GM12878 (cell line): Measurements from ENCODE around the gene VCAM1. TPM values are rescaled to one million over a fixed set of nuclear protein-coding genes. Genes with fewer than 3 reads are reported as not detected.

Experiments used
- ATAC-seq: fragments of 200-7000 bp; cut with Tn5 transposase; 3 replicates; pipeline ENCODE4 v1.9.1; 2020; ENCODE audit warnings: mild to moderate bottlenecking, moderate library complexity
- BruUV-seq: library from RNA; stranded (reverse); fragments of 400-500 nt; replicated peaks from 2 replicates; lab custom pipeline; 2021; lab: Mats Ljungman, UMichigan
- CTCF ChIA-PET: fragments of 300-600 bp; sonication (Branson Sonifier 250); formaldehyde crosslinking; extraction: SDS; loops from one replicate; lab custom pipeline; 2021; ENCODE audit warnings: inconsistent platforms; lab: Yijun Ruan, JAX
- POLR2A ChIA-PET: fragments of 350-600 bp; formaldehyde crosslinking; extraction: SDS; loops from one replicate; lab custom pipeline; 2021; ENCODE audit warnings: inconsistent platforms; lab: Charles Lee
- RAD21 ChIA-PET: fragments of 300-600 bp; sonication (Branson Sonifier 250); formaldehyde crosslinking; loops from one replicate; lab custom pipeline; 2023; ENCODE audit warnings: antibody characterized with exemption; ENCODE audit not compliant: unreplicated experiment; lab: Charles Lee
- SMC1A ChIA-PET: fragments of 300-600 bp; sonication (Branson Sonifier 250); formaldehyde crosslinking; loops from one replicate; lab custom pipeline; 2023; ENCODE audit not compliant: unreplicated experiment, uncharacterized antibody; lab: Charles Lee
- DNase-seq: peaks from one replicate; pipeline ENCODE4 v3.0.0-alpha.2; 2011; ENCODE audit warnings: low read depth, low spot score
- FAIRE-seq: peaks from 3 replicates; lab custom pipeline; 2011; peaks lifted over from hg19 to GRCh38; lab: Jason Lieb, UNC
- H2AFZ ChIP-seq: 2 replicates; pipeline ENCODE4 v1.6.0; 2011; ENCODE audit warnings: low read depth, low read length, control low read depth; ENCODE audit not compliant: control insufficient read depth
- H3K27ac ChIP-seq: 2 replicates; pipeline ENCODE4 v1.5.1; 2011; ENCODE audit warnings: control low read depth; ENCODE audit not compliant: control insufficient read depth, insufficient read depth
- H3K27me3 ChIP-seq, 2 experiments: replicated peaks in 1 of 2; 2 replicates each; pipeline versions ENCODE4 v1.6.0 to v1.6.1; 2011; ENCODE audit warnings: low read length in 1 of 2; ENCODE audit not compliant: control insufficient read depth in 2 of 2, insufficient read depth in 2 of 2
- H3K36me3 ChIP-seq, 2 experiments: 2 replicates each; pipeline ENCODE4 v1.5.1; 2011; ENCODE audit warnings: low read length in 1 of 2; ENCODE audit not compliant: control insufficient read depth in 2 of 2, insufficient read depth in 2 of 2
- H3K4me1 ChIP-seq: 2 replicates; pipeline ENCODE4 v1.6.1; 2011; ENCODE audit warnings: mild to moderate bottlenecking, low read length, moderate library complexity, mixed read lengths; ENCODE audit not compliant: control insufficient read depth, insufficient read depth
- H3K4me2 ChIP-seq: 2 replicates; pipeline ENCODE4 v1.6.0; 2011; ENCODE audit warnings: control low read depth; ENCODE audit not compliant: control insufficient read depth, insufficient read depth
- H3K4me3 ChIP-seq: fragments of 200-600 bp; sonication (generic); 2 replicates; pipeline ENCODE4 v1.5.1; 2016
- H3K79me2 ChIP-seq: 2 replicates; pipeline ENCODE4 v1.6.0; 2011; ENCODE audit warnings: low read length; ENCODE audit not compliant: control insufficient read depth, insufficient read depth
- H3K9ac ChIP-seq: 2 replicates; pipeline ENCODE4 v1.8.0; 2011; ENCODE audit warnings: low read length, control low read depth, mixed read lengths; ENCODE audit not compliant: control insufficient read depth, insufficient read depth
- H3K9me3 ChIP-seq: replicated peaks from 3 replicates; pipeline ENCODE4 v1.5.1; 2011; ENCODE audit warnings: mild to moderate bottlenecking, low read length; ENCODE audit not compliant: control insufficient read depth, insufficient read depth
- H4K20me1 ChIP-seq: 2 replicates; pipeline ENCODE4 v1.6.0; 2011; ENCODE audit not compliant: control insufficient read depth, insufficient read depth
- BHLHE40 ChIP-seq, 2 experiments: fragments of 450-650 bp in 1 of 2; IDR thresholded peaks; 2 replicates each; pipeline ENCODE4 v1.6.1; 2011 to 2017; ENCODE audit warnings: low read depth in 2 of 2, borderline replicate concordance in 1 of 2, improper control_type of control experiment in 1 of 2, low read length in 1 of 2, mild to moderate bottlenecking in 1 of 2
- CBX3 ChIP-seq: fragments of 200-600 bp; sonication (generic); IDR thresholded peaks from 2 replicates; pipeline ENCODE4 v1.6.1; 2016; ENCODE audit warnings: low read depth, borderline replicate concordance
- CHD1 ChIP-seq: IDR thresholded peaks from 2 replicates; pipeline ENCODE4 v1.6.1; 2012; ENCODE audit warnings: low read depth, low read length, improper control_type of control experiment
- CREM ChIP-seq: IDR thresholded peaks from 2 replicates; pipeline ENCODE4 v1.6.1; 2014; ENCODE audit warnings: antibody characterized with exemption, low read depth
- FOS ChIP-seq: IDR thresholded peaks from 3 replicates; pipeline ENCODE4 v1.6.1; 2011; ENCODE audit warnings: borderline replicate concordance; ENCODE audit not compliant: insufficient read length; ENCODE audit errors: extremely low read depth
- GABPA ChIP-seq: IDR thresholded peaks from 2 replicates; pipeline ENCODE4 v1.6.1; 2014; ENCODE audit warnings: antibody characterized with exemption, low read depth, mild to moderate bottlenecking, inconsistent platforms
- IKZF1 ChIP-seq: fragments of 450-650 bp; conservative IDR thresholded peaks from 2 replicates; pipeline ENCODE4 v1.6.1; 2017; ENCODE audit warnings: antibody characterized with exemption, mild to moderate bottlenecking
- MXI1 ChIP-seq: fragments of 150-350 bp; IDR thresholded peaks from 2 replicates; pipeline ENCODE4 v1.6.1; 2011; ENCODE audit warnings: low read depth, mild to moderate bottlenecking, inconsistent platforms, low read length, improper control_type of control experiment
- PAX5 ChIP-seq: IDR thresholded peaks from 2 replicates; pipeline ENCODE4 v1.6.1; 2011; ENCODE audit warnings: low read depth, low read length, borderline replicate concordance
- PML ChIP-seq: IDR thresholded peaks from 2 replicates; pipeline ENCODE4 v1.6.1; 2012; ENCODE audit warnings: low read length, inconsistent platforms
- SMARCA5 ChIP-seq: fragments of 450-650 bp; IDR thresholded peaks from 2 replicates; pipeline ENCODE4 v1.6.1; 2017; ENCODE audit warnings: mild to moderate bottlenecking
- SP1 ChIP-seq: IDR thresholded peaks from one replicate; pipeline ENCODE4 v1.6.1; 2011; ENCODE audit warnings: low read depth, low read length
- TAF1 ChIP-seq: IDR thresholded peaks from 2 replicates; pipeline ENCODE4 v1.6.1; 2011; ENCODE audit warnings: mild to moderate bottlenecking, low read depth, low read length, borderline replicate concordance
- TCF3 ChIP-seq: IDR thresholded peaks from 2 replicates; pipeline ENCODE4 v1.6.1; 2012; ENCODE audit warnings: low read depth, mild to moderate bottlenecking, low read length, borderline replicate concordance; ENCODE audit not compliant: insufficient read depth
- ZBED1 ChIP-seq: IDR thresholded peaks from 2 replicates; pipeline ENCODE4 v1.6.1; 2016; ENCODE audit warnings: borderline replicate concordance
- ZNF384 ChIP-seq: IDR thresholded peaks from 2 replicates; pipeline ENCODE4 v1.6.1; 2012; ENCODE audit warnings: low read depth, mild to moderate bottlenecking, low read length, improper control_type of control experiment, borderline replicate concordance
- ZSCAN29 ChIP-seq: fragments of 450-650 bp; IDR thresholded peaks from 2 replicates; pipeline ENCODE4 v1.6.1; 2017; ENCODE audit warnings: mild to moderate bottlenecking, moderate library complexity
- in situ Hi-C: fragments of 300-500 bp; cut with MboI; formaldehyde crosslinking; loops from 9 replicates; pipeline ENCODE4 v1.14.3; 2018; ENCODE audit warnings: mixed read lengths
- intact Hi-C: fragments of 100-400 bp; cut with micrococcal nuclease; formaldehyde crosslinking; loops from one replicate; pipeline ENCODE4 v1.14.2; 2022; ENCODE audit not compliant: unreplicated experiment
- polyA plus RNA-seq, 11 experiments: library from polyadenylated mRNA; depleted of rRNA in 4 of 11; unstranded in 6 of 11; stranded (reverse) in 5 of 11; fragments of >200 nt; fragmentation: Nextera tagmentation in 4 of 11; fragmentation: Illumina TruSeq in 1 of 11; extraction: Ambion mirVana in 4 of 11; extraction: Trizol in 1 of 11; gene quantifications; 1 replicate in 1 of 11; 2 replicates in 10 of 11; pipeline versions ENCODE4 v1.2.1 to v1.2.3, GENCODE V29; 2011 to 2016; ENCODE audit warnings: inconsistent platforms in 2 of 11, missing spikeins in 2 of 11, low read depth in 1 of 11
- total RNA-seq, 4 experiments: library from RNA; depleted of rRNA in 3 of 4; stranded (reverse); fragments of >200 nt in 3 of 4; fragmentation: Illumina TruSeq in 1 of 4; extraction: Trizol in 1 of 4; gene quantifications; 2 replicates each; pipeline versions ENCODE4 v1.2.1 to v1.2.3, GENCODE V29; 2013 to 2021
- TF ChIP-seq, protein P1 (sequence below): IDR thresholded peaks from 2 replicates; pipeline ENCODE4 v1.6.1; 2012; ENCODE audit warnings: low read depth, low read length, improper control_type of control experiment
- TF ChIP-seq, protein P2 (sequence below): fragments of 450-650 bp; formaldehyde crosslinking; IDR thresholded peaks from 2 replicates; pipeline ENCODE4 v1.4.0; 2022; ENCODE audit warnings: mild to moderate bottlenecking, moderate library complexity

The VCAM1 gene
- total and polyA plus RNA-seq, 10 of the 15 experiments (the other 5 are each of a cell fraction or from before 2014, with no cell fraction given): 5.0 to 13.6 (median 7.4) TPM

DNA sequence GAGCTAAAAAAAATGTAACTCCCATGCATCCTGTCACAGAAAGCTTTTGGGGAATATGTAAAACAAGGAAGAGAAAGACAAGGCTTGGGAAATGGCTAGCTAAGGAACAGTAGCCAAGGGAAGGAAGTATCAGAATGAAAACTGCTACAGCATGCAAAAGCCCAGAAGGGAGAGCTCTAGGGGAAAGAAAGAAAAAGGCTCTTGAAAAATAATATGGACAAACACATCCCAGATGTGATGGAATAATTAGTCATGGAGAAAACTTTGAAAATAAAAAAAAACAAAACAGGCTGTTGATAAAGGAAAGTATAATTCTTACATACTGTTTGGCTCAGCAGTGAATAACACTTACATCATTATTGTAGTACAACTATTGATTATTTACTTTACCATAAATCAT is 47.9 kb upstream of the VCAM1 start:
- no peak for TF ChIP-seq TAF1
- TF ChIP-seq, protein P1, sequence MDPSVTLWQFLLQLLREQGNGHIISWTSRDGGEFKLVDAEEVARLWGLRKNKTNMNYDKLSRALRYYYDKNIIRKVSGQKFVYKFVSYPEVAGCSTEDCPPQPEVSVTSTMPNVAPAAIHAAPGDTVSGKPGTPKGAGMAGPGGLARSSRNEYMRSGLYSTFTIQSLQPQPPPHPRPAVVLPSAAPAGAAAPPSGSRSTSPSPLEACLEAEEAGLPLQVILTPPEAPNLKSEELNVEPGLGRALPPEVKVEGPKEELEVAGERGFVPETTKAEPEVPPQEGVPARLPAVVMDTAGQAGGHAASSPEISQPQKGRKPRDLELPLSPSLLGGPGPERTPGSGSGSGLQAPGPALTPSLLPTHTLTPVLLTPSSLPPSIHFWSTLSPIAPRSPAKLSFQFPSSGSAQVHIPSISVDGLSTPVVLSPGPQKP: no peak
- no peak for TF ChIP-seq MXI1
- no peak for TF ChIP-seq CHD1
- TF ChIP-seq FOS: no peak
- no peak for TF ChIP-seq CREM
- no peak for TF ChIP-seq PML
- no peak for TF ChIP-seq ZNF384
- no peak for TF ChIP-seq PAX5
- TF ChIP-seq GABPA: no peak
- TF ChIP-seq BHLHE40 (IDR thresholded peaks at IDR 0.05; ENCODE audit: borderline replicate concordance in 1 of 2, low read depth in 2 of 2, low read length in 1 of 2): no peak
- TF ChIP-seq, protein P2, sequence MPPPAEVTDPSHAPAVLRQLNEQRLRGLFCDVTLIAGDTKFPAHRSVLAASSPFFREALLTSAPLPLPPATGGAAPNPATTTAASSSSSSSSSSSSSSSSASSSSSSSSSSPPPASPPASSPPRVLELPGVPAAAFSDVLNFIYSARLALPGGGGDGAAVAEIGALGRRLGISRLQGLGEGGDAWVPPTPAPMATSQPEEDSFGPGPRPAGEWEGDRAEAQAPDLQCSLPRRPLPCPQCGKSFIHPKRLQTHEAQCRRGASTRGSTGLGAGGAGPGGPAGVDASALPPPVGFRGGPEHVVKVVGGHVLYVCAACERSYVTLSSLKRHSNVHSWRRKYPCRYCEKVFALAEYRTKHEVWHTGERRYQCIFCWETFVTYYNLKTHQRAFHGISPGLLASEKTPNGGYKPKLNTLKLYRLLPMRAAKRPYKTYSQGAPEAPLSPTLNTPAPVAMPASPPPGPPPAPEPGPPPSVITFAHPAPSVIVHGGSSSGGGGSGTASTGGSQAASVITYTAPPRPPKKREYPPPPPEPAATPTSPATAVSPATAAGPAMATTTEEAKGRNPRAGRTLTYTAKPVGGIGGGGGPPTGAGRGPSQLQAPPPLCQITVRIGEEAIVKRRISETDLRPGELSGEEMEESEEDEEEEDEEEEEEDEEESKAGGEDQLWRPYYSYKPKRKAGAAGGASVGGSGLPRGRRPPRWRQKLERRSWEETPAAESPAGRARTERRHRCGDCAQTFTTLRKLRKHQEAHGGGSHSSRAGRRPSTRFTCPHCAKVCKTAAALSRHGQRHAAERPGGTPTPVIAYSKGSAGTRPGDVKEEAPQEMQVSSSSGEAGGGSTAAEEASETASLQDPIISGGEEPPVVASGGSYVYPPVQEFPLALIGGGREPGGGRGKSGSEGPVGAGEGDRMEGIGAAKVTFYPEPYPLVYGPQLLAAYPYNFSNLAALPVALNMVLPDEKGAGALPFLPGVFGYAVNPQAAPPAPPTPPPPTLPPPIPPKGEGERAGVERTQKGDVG (CRISPR knock-in tag): no peak
- TF ChIP-seq TCF3: no peak
- no peak for TF ChIP-seq CBX3
- no peak for TF ChIP-seq ZSCAN29
- TF ChIP-seq SMARCA5: no peak
- TF ChIP-seq IKZF1: no peak
- no peak for TF ChIP-seq SP1
- no peak for TF ChIP-seq ZBED1
- ATAC-seq: no peak
- Histone ChIP-seq H3K4me2 (no peak overlapping the region), H3K36me3 (no peaks in the 10 kb centered on the region), H3K79me2 (no peaks in the 10 kb centered on the region), H3K4me3 (no peak overlapping the region), H3K9ac (no peak overlapping the region), H3K4me1 (no peaks in the 10 kb centered on the region), H2AFZ (no peak overlapping the region), H3K27me3 (no peaks in the 10 kb centered on the region), H4K20me1 (no peaks in the 10 kb centered on the region), H3K27ac (no peak overlapping the region), H3K9me3 (no peaks in the 10 kb centered on the region)
- BruUV-seq: no TSS peak
- in situ Hi-C loops (no loop called here), intact Hi-C loops (no loop called here)
- DNase-seq: no peak
- FAIRE-seq: no peak
- POLR2A ChIA-PET: no interaction called here
- RAD21 ChIA-PET: no interaction called here
- CTCF ChIA-PET: no interaction called here
- SMC1A ChIA-PET: interaction anchor here (0.7 to 1.1 kb wide), 2 partner anchors 40 to 49 kb away, joined by 3 read pairs; no protein-coding TSS in a partner anchor
